ENCODE measurements around the gene SLC25A3.

DNA sequence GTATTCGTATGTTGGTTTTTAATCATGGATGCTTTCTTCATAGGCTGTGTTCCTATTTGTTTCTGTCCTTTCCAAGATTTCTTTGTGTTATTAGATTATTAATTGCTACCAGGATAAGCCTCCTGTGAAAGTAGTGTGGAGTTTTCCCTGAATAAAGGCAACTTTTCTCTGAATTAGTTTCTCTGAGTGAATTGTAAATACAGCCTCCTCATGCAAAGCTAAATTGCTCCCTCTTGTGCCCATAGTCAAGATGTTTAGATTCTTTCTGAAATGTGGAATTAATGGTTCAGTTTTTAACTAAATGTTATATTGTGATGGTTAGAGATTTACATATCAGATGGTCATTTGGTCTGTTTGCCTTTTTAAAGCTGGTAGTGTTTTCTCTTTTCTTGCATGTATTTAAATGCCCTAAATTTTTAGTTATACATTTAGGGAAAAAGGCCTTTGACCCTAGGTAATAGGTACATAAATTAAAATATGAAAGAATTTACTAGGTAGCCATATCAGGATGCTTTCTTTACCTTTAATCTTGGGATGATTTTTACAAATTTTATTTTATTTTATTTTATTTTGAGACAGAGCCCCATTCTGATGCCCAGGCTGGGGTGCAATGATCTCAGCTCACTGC lies 60.5 kb downstream of the SLC25A3 start:
- TF ChIP-seq TSHZ1 (tag by site-specific recombination; IDR thresholded peaks at IDR 0.05; ENCODE audit: borderline replicate concordance): no peak
- no peak for TF ChIP-seq ELK4 (IDR thresholded peaks at IDR 0.05; ENCODE audit: borderline replicate concordance, low read depth, low read length)
- TF ChIP-seq YY1 (tag by site-specific recombination; IDR thresholded peaks at IDR 0.05): no peak
- TF ChIP-seq, protein P1, sequence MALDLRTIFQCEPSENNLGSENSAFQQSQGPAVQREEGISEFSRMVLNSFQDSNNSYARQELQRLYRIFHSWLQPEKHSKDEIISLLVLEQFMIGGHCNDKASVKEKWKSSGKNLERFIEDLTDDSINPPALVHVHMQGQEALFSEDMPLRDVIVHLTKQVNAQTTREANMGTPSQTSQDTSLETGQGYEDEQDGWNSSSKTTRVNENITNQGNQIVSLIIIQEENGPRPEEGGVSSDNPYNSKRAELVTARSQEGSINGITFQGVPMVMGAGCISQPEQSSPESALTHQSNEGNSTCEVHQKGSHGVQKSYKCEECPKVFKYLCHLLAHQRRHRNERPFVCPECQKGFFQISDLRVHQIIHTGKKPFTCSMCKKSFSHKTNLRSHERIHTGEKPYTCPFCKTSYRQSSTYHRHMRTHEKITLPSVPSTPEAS (tag by site-specific recombination; IDR thresholded peaks at IDR 0.05): no peak
- TF ChIP-seq, protein P2, sequence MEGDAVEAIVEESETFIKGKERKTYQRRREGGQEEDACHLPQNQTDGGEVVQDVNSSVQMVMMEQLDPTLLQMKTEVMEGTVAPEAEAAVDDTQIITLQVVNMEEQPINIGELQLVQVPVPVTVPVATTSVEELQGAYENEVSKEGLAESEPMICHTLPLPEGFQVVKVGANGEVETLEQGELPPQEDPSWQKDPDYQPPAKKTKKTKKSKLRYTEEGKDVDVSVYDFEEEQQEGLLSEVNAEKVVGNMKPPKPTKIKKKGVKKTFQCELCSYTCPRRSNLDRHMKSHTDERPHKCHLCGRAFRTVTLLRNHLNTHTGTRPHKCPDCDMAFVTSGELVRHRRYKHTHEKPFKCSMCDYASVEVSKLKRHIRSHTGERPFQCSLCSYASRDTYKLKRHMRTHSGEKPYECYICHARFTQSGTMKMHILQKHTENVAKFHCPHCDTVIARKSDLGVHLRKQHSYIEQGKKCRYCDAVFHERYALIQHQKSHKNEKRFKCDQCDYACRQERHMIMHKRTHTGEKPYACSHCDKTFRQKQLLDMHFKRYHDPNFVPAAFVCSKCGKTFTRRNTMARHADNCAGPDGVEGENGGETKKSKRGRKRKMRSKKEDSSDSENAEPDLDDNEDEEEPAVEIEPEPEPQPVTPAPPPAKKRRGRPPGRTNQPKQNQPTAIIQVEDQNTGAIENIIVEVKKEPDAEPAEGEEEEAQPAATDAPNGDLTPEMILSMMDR (tag by site-specific recombination; IDR thresholded peaks at IDR 0.05): peak; percentile 53; the same call in 1 of the 2 replicates
- TF ChIP-seq ZNF23 (tag by site-specific recombination; IDR thresholded peaks at IDR 0.05; ENCODE audit: borderline replicate concordance): no peak
- TF ChIP-seq ZNF274 (IDR thresholded peaks at IDR 0.05; ENCODE audit: low read length): no peak
- no peak for TF ChIP-seq ZNF274 (tag by site-specific recombination; IDR thresholded peaks at IDR 0.05; ENCODE audit: borderline replicate concordance)
- no peak for TF ChIP-seq ZNF639 (tag by site-specific recombination; IDR thresholded peaks at IDR 0.05)
- no peak for TF ChIP-seq ZBTB17 (tag by site-specific recombination; IDR thresholded peaks at IDR 0.05)
- no peak for TF ChIP-seq ZBTB26 (tag by site-specific recombination; optimal IDR thresholded peaks at IDR 0.05)
- TF ChIP-seq OVOL3 (tag by site-specific recombination; IDR thresholded peaks at IDR 0.05): no peak
- no peak for TF ChIP-seq PBX3 (CRISPR knock-in tag; IDR thresholded peaks at IDR 0.05)

Measured in HEK293 (cell line).